ENCODE results near the gene MAP1S.

MAP1S gene, protein sequence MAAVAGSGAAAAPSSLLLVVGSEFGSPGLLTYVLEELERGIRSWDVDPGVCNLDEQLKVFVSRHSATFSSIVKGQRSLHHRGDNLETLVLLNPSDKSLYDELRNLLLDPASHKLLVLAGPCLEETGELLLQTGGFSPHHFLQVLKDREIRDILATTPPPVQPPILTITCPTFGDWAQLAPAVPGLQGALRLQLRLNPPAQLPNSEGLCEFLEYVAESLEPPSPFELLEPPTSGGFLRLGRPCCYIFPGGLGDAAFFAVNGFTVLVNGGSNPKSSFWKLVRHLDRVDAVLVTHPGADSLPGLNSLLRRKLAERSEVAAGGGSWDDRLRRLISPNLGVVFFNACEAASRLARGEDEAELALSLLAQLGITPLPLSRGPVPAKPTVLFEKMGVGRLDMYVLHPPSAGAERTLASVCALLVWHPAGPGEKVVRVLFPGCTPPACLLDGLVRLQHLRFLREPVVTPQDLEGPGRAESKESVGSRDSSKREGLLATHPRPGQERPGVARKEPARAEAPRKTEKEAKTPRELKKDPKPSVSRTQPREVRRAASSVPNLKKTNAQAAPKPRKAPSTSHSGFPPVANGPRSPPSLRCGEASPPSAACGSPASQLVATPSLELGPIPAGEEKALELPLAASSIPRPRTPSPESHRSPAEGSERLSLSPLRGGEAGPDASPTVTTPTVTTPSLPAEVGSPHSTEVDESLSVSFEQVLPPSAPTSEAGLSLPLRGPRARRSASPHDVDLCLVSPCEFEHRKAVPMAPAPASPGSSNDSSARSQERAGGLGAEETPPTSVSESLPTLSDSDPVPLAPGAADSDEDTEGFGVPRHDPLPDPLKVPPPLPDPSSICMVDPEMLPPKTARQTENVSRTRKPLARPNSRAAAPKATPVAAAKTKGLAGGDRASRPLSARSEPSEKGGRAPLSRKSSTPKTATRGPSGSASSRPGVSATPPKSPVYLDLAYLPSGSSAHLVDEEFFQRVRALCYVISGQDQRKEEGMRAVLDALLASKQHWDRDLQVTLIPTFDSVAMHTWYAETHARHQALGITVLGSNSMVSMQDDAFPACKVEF

GRCh38 chr19:17718947-17719711 lies at the start of gene MAP1S:
TSS of gene MAP1S (plus strand) at chr19:17719480. CDS start at chr19:17719503, 23 bp downstream.
- peak; percentile 59 for DNase-seq (ENCODE audit: low read depth)

DNA sequence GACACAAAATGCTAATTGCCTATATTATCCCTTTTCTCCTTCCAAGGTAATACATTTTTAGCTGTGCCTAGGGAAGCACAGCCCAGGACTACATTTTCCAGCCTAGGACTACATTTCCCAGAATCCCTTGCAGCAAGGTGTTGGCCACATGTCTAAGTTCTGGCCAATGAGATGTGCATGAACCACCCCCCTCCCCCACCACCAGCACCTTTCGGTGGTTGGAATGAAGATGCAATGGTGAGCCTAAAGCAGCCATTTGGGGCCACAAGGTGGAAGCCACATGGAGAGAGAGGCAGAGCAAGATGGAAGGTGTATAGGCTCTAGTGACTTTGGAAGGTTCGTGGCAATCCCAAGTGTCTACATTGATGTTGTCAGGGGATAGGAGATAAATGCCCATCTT lies 47.4 kb upstream of the MAP1S start:
- DNase-seq (ENCODE audit: low read depth): peak; percentile 13

DNA sequence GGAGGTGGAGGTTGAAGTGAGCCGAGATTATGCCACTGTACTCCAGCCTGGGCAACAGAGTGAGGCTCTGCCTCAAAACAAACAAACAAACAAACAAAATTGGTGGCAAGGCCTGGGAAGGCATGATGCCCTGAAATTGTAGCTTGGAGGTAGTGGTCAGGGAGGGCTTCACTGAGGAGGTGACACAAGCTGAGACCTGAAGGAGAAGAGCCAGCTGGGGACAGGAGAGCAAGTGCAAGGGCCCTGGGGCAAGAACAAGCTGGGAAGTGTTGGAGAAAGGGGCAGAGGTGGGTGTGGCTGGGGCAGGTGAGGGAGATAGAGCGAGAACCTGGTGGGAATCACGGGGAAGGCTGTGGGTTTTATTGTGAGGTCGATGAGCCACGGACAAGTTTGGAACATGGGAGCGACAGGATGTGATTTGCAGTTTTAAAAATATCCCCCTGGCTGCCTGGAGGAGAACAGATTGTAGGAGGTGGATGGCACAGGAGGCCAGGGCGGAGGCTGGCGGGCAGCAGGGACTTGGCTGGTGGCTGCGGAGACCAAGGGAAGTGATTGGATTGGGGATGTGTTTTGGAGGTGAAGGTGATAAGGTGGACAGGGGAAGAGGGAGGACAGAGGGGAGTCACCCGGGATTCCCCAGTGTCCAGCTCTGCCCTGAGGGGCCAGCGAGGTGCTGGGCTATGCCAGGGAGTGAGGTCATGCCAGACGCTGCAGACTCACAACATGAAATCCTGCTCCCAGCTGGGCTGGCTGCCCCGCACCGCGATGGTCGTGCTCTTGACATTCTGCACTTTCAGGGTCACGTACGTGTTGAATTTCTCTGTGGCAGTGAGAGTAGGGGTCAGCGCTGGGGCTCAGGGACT lies 45.1 kb upstream of the MAP1S start:
- DNase-seq (ENCODE audit: low read depth): no peak

DNA sequence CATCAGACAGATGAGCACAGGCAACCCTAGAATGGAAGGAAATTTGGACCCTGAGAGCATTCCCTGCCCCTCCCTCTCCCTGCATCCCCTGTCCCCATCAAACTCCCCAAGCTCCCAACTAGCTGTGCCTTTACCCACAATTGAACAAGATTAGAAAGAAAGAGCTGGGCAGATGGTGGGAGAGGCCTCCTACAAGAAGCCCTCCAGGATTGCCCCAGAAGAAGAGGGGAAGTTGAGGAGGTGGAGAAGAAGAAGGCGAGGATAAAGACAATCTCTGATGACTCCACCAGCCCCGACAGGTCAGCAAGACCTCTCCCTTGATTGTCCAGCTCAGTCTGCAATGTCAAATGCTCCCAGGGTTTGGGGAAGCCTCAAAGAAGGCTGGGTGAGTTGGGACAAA lies 43.0 kb upstream of the MAP1S start:
- DNase-seq (ENCODE audit: low read depth): no peak

- no peak for DNase-seq (ENCODE audit: low read depth)
Observed at GRCh38 chr19:17677002-17677401, 42.3 kb upstream of the MAP1S start.

GRCh38 chr19:17678836-17679235 lies 40.4 kb upstream of the MAP1S start:
- DNase-seq (ENCODE audit: low read depth): no peak

- DNase-seq (ENCODE audit: low read depth): no peak
Observed at GRCh38 chr19:17679526-17680229, 39.6 kb upstream of the MAP1S start.

DNA sequence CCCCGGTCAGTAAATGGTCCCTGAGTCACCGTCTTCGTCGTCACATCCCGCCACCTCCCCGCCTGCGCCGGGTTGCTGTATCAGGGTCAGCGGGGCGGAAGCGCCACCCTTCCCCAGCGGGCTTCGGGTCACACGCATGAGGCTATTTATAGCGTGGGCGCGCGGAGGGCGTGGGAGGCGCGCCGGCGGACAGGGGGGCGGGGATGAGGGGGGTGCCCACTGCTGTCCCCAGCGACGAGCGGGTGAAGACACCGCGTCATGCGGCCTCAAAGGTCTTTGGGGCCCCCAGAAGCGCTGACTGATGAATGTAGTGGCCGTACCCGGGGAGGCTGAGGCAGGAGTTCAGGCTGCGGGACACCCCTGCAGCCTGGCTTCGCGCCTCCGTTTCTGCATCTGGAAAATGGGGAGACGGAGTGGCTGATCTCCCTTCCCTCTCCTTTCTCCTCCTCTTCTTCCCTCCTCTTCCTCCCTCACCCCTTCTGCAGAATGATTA lies 39.0 kb upstream of the MAP1S start:
- DNase-seq (ENCODE audit: low read depth): peak; percentile 13

DNA sequence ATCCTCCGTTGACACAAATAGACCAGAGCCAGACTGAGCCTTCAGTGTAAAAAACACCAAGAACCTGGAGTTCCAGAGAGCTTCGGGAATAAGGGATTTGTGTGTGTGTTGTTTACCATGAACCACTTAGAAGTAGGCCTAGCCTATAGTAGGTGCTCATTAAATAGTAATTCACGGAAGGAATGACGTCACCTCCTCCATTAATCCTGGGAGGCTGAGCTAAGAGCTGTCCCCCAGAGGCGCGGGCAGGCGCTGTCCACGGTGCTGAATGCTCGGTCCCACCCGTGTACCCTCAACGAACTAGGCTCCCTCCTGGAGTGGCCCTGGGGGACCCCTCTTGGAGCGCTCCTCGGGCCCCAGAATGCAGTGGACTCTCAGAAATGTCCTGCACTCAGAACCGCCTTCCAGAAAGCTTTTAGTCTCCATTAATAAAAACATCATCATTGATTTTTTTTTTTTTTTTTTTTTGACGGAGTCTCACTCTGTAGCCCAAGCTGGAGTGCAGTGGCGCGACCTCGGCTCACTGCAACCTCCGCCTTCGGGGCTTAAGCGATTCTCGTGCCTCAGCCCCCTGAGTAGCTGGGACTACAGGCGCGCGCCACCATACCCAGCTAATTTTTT lies 37.7 kb upstream of the MAP1S start:
- no peak for DNase-seq (ENCODE audit: low read depth)

DNA sequence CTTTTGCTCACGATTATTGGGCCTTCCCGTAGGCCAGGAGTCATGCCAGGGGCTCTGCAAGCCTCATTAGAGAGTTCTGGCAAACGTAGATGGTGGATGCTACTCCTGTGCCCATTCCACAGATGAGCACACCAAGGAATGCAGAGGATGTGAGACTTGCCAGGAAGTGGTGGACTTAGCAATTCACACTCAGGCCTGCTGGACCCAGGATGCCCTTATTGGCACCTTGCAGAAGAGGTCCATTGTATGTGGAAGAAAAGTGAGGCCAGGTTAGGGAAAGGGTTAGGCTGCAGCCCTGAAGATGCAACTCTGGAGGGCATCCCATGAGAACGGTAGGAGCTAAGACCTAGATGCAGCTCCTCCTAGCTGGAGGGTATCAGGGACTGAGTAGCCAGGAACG lies 37.0 kb upstream of the MAP1S start:
- no peak for DNase-seq (ENCODE audit: low read depth)

GRCh38 chr19:17683078-17683477 lies 36.2 kb upstream of the MAP1S start:
- no peak for DNase-seq (ENCODE audit: low read depth)

GRCh38 chr19:17684256-17684655 lies 35.0 kb upstream of the MAP1S start:
- DNase-seq (ENCODE audit: low read depth): no peak

DNA sequence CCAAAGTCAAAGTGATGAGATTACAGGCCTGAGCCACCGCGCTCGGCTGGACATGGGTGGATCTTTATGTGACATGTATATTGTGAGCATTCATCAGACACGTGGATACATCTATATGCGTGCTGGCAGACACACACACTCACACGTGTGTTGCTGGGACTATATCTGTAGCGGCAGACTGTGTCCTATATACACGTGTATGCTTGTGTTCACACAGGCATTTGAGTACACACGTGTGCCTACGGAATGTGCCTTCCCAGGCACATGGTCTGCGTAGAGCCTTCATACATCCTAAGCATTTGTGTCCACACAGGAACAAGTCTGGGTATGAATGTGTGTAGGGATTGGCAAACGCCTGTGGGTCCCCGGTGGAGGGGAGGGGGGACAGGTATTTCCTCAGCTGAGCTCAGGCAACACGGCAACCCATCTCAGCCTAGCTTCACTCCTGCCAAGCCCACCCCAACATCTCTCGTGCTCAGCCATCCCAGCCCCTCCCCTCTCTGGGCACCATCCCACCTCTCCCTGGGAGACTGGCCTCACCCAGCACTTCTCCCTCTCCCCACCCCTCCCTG lies 33.7 kb upstream of the MAP1S start:
- no peak for DNase-seq (ENCODE audit: low read depth)

DNA sequence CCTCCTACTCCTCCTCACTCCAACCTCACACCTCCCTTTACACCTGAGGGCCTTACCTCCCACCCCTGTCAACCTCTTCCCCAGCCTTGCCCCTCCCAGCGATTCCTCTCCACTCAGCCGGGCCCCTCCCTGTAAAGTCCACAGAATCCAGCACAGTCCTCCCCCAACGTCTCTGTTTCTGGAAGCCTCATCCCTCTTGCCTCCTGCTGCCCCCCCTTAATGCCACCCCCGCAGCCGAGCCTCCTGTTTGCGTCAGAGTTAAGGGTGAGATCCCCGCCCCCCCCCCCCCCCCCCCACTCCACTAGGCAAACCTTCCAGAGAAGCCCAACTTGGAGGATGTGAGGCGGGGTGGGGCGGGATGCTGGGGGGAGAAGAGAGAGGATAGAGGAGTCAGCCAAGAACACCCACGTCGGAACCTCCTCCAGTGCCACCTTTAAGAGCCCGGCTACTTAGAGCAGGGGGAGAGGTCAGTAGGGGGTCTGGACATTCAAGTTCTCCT lies 33.2 kb upstream of the MAP1S start:
- no peak for DNase-seq (ENCODE audit: low read depth)

- no peak for DNase-seq (ENCODE audit: low read depth)
Observed at GRCh38 chr19:17686592-17687024, 32.7 kb upstream of the MAP1S start.

GRCh38 chr19:17687141-17687856 lies 32.0 kb upstream of the MAP1S start:
- DNase-seq (ENCODE audit: low read depth): no peak

DNA sequence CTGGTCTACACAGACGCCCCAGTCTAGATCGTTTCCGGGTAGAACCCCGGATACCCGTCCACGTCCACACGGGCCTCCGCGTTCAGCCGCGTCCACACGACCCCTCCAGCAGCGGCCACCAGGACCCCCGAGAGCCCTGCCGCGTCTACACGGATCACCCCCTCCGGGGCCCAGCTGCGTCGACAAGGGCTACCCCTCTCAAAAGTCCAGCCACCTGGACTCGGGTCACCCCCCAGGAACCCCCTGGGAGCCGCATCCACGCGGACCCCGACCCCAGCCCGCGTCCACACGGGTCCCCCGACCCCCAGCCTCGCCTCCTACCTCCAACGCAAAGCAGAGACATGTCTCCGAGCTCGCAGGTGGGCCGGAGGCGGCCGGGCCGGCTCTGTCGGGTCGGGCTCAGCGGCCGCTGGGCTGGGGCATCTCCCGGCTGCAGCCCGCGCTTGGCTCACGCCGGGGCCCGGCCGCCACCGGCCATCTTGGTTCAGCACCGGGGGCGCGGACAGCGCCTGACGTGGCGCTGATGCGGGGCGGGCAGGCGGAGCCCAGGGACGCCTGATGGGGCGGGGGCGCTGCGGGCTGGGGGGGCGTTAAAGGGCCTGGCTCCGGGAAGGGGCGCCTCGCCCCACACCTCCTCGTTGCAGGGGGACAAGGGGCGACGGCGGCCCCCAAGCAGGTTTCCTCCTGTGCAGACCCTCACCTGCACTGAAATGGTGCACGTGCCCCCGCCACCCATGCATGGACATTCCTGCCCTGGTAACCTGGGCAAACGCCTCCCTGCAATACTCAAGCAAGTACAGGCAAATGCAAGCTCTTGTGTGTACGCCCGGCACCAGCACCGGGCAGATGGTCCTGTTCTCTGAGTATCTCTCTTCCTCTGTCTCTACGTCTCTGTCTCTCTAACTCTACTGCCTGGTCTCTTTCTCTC lies 31.2 kb upstream of the MAP1S start, which contains the start of gene UNC13A:
UNC13A (minus strand) TSS at position 498 of the 928 bp plus-strand sequence; CDS start at position 343, 155 bp downstream.
- peak; percentile 35 for DNase-seq (ENCODE audit: low read depth)
